ENCODE data around the gene PAFAH1B2.

PAFAH1B2 gene

DNA sequence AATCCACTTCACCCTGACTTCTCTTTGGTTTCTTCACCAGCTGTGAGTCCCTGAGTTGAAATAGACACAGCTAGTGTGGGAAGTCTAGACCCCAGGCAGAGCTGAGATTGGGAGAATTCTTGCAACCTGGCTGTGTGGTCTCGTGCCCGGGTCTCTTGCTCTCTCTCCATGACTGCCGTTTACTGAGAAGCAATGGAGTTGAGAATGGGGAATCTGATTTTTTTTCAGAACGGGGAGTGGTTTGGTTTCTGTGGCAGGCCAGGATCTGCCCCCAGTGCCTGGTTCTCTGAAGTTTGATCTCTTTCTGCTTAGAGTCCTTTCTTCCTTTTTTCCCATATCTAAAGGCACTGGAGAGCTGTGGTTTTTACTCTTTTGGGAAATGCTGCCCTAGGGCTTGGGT, 35.9 kb downstream of the PAFAH1B2 start:
- Histone ChIP-seq H2AFZ (ENCODE audit: low read depth, low read length, severe bottlenecking) (no peak overlapping the region), H3K27ac (ENCODE audit: low read depth, low read length) (peak overlapping the region; percentile 36), H4K20me1 (ENCODE audit: low read depth, low read length) (no peaks in the 10 kb centered on the region)

DNA sequence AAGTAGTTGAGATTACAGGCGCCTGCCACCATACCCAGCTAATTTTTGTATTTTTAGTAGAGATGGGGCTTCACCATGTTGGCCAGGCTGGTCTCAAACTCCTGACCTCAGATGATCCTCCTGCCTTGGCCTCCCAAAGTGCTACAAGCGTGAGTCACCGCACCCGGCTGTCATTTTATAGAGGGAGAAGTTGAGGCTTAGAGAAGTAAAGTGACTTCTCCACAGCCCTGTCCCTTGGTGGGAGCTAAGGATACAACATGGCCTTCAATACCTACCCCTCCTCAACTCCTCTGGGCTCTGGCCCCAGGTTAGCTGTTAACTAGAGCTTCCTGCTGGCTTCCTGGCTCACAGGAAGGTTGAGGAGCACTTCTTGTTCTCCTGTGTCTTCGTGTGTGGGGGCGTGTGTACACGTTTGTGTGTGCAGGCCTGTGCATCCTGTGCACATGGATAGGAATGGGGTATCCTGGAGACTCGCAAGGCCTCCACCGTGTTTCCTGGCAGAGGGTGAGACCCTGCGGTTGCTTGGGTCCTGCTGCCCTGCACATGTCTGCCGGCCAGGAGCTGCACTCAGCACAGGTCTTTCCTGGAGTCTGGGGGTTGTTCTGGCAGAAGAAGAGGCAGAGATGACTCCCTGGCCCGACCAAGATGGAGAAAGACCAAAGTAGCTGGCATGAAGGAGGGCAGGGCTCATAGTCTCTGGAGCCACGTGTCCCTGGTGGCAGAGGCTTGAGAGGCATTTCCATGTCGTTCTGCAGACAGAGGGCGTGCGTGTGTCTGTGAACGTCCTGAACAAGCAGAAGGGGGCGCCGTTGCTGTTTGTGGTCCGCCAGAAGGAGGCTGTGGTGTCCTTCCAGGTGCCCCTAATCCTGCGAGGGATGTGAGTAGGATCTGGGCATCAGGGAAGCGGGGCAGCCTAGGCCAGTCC, 36.8 kb downstream of the PAFAH1B2 start:
- no peaks in the 10 kb centered on the region for H3K36me3 ChIP-seq (ENCODE audit: low read length)
- H3K4me2 ChIP-seq (ENCODE audit: low read depth, low read length, poor library complexity, severe bottlenecking) = peak overlapping the region; percentile 77
- no peaks in the 10 kb centered on the region for H3K79me2 ChIP-seq (ENCODE audit: insufficient read depth, low read length)
- no peaks in the 10 kb centered on the region for H3K9me2 ChIP-seq (replicated peaks; ENCODE audit: insufficient read depth, low read length)
- peaks cover 3% of the 10 kb centered on the region for H3F3A ChIP-seq (ENCODE audit: insufficient read depth)
- H3K9ac ChIP-seq (ENCODE audit: low read length) = peak overlapping the region; percentile 23; the same call in 1 of the 2 replicates
- no peaks in the 10 kb centered on the region for H3K9me3 ChIP-seq (ENCODE audit: insufficient read depth, low read length)
- H3K27ac ChIP-seq (ENCODE audit: low read depth, low read length) = no peak overlapping the region
- no peak for TF ChIP-seq EZH2phosphoT487 (conservative IDR thresholded peaks at IDR 0.05; ENCODE audit: low read length)
- TF ChIP-seq, protein P1, sequence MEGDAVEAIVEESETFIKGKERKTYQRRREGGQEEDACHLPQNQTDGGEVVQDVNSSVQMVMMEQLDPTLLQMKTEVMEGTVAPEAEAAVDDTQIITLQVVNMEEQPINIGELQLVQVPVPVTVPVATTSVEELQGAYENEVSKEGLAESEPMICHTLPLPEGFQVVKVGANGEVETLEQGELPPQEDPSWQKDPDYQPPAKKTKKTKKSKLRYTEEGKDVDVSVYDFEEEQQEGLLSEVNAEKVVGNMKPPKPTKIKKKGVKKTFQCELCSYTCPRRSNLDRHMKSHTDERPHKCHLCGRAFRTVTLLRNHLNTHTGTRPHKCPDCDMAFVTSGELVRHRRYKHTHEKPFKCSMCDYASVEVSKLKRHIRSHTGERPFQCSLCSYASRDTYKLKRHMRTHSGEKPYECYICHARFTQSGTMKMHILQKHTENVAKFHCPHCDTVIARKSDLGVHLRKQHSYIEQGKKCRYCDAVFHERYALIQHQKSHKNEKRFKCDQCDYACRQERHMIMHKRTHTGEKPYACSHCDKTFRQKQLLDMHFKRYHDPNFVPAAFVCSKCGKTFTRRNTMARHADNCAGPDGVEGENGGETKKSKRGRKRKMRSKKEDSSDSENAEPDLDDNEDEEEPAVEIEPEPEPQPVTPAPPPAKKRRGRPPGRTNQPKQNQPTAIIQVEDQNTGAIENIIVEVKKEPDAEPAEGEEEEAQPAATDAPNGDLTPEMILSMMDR (IDR thresholded peaks at IDR 0.05; ENCODE audit: insufficient read depth, low read length, poor library complexity, severe bottlenecking) = peak; percentile 67
- H3K27me3 ChIP-seq (ENCODE audit: low read length) = no peaks in the 10 kb centered on the region
- H3K4me3 ChIP-seq (ENCODE audit: insufficient read depth, low read length, poor library complexity, severe bottlenecking) = no peak overlapping the region
- peak overlapping the region; percentile 95 for H2AFZ ChIP-seq (ENCODE audit: low read depth, low read length, severe bottlenecking)
- H4K20me1 ChIP-seq (ENCODE audit: low read depth, low read length) = no peaks in the 10 kb centered on the region

More for the DNA sequence above, 35.9 kb downstream of the PAFAH1B2 start:
- Histone ChIP-seq H3K9ac (ENCODE audit: low read length) (peak overlapping the region; percentile 70), H3K4me2 (ENCODE audit: low read depth, low read length, poor library complexity, severe bottlenecking) (peak overlapping the region; percentile 77), H3K36me3 (ENCODE audit: low read length) (no peaks in the 10 kb centered on the region), H3K9me2 (replicated peaks; ENCODE audit: insufficient read depth, low read length) (no peaks in the 10 kb centered on the region), H3K9me3 (ENCODE audit: insufficient read depth, low read length) (no peaks in the 10 kb centered on the region), H3K27me3 (ENCODE audit: low read length) (no peaks in the 10 kb centered on the region), H3F3A (ENCODE audit: insufficient read depth) (peaks cover 3% of the 10 kb centered on the region), H3K4me3 (ENCODE audit: insufficient read depth, low read length, poor library complexity, severe bottlenecking) (peak overlapping the region; percentile 71), H3K79me2 (ENCODE audit: insufficient read depth, low read length) (no peaks in the 10 kb centered on the region)
- TF ChIP-seq, protein P1 (IDR thresholded peaks at IDR 0.05; ENCODE audit: insufficient read depth, low read length, poor library complexity, severe bottlenecking) = no peak
- no peak for TF ChIP-seq EZH2phosphoT487 (conservative IDR thresholded peaks at IDR 0.05; ENCODE audit: low read length)

DNA sequence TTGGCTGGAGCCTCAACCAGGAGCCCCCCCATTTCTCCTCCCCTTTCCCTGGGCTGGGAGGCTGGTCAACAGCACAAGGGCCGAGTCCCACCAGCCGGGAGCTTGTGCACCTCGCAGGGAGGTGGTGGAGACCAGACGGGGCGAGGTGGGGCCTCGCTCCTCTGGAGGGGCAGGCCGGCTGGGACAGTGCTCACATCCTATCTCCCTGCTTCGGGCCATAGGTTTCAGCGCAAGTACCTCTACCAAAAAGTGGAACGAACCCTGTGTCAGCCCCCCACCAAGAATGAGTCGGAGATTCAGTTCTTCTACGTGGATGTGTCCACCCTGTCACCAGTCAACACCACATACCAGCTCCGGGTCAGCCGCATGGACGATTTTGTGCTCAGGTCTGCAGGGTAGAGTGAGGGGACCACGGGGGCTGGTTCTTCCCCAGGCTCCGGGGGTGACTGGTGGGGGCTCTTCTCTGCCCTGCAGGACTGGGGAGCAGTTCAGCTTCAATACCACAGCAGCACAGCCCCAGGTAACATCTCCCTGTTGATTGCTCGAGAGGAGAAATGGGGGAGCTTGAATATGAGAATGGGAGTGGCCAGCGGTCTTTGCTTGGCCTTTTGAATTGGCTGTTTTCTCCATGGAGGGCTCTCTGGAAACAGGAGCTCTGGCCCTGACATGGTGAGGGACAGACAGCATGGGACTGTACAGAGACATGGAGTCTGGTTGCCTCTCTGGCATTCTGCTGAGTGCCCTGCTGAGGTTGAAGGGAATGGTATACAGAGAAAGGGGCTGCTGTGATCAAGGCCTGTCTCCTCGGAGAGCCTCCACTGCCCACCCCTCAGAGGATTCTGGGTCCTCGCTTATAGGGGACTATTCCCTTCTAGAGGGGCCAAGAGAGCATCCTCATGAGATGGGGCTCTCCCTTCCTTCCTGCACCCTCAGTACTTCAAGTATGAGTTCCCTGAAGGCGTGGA, 37.8 kb downstream of the PAFAH1B2 start:
- peaks cover 3% of the 10 kb centered on the region for H3F3A ChIP-seq (ENCODE audit: insufficient read depth)
- no peaks in the 10 kb centered on the region for H3K9me2 ChIP-seq (replicated peaks; ENCODE audit: insufficient read depth, low read length)
- H3K36me3 ChIP-seq (ENCODE audit: low read length) = no peaks in the 10 kb centered on the region
- H3K79me2 ChIP-seq (ENCODE audit: insufficient read depth, low read length) = no peaks in the 10 kb centered on the region
- no peak overlapping the region for H3K4me2 ChIP-seq (ENCODE audit: low read depth, low read length, poor library complexity, severe bottlenecking)
- no peak for TF ChIP-seq EZH2phosphoT487 (conservative IDR thresholded peaks at IDR 0.05; ENCODE audit: low read length)
- TF ChIP-seq, protein P1 (IDR thresholded peaks at IDR 0.05; ENCODE audit: insufficient read depth, low read length, poor library complexity, severe bottlenecking) = no peak
- no peak overlapping the region for H3K27ac ChIP-seq (ENCODE audit: low read depth, low read length)
- H3K27me3 ChIP-seq (ENCODE audit: low read length) = no peaks in the 10 kb centered on the region
- no peaks in the 10 kb centered on the region for H3K9me3 ChIP-seq (ENCODE audit: insufficient read depth, low read length)
- H2AFZ ChIP-seq (ENCODE audit: low read depth, low read length, severe bottlenecking) = peak overlapping the region; percentile 95
- H3K4me3 ChIP-seq (ENCODE audit: insufficient read depth, low read length, poor library complexity, severe bottlenecking) = no peak overlapping the region
- no peak overlapping the region for H3K9ac ChIP-seq (ENCODE audit: low read length)
- H4K20me1 ChIP-seq (ENCODE audit: low read depth, low read length) = no peaks in the 10 kb centered on the region

Measured in SU-DHL-6 (cell line).